NB4 (cell line): ENCODE data around the gene RPGRIP1L.

Experiments used
- CTCF ChIP-seq: IDR thresholded peaks from one replicate; pipeline ENCODE4 v1.5.1; 2012; ENCODE audit warnings: low read depth, low read length
- POLR2A ChIP-seq: IDR thresholded peaks from 2 replicates; pipeline ENCODE4 v1.6.1; 2011; ENCODE audit warnings: mild to moderate bottlenecking; ENCODE audit not compliant: insufficient read length; ENCODE audit errors: extremely low read depth

GRCh38 chr16:53736297-53736696 lies 32.6 kb upstream of the RPGRIP1L start:
- TF ChIP-seq CTCF (no peak), POLR2A (no peak)
